GM21447 (cell line): Measurements from ENCODE around the gene ACTN1.
"Not testable (repeated sequence)": the region's sequence is repeated elsewhere in the genome, so short reads cannot be mapped to it uniquely, and the experiment has no call there.

Experiments used
- ATAC-seq: cut with Tn5 transposase; IDR thresholded peaks from one replicate; pipeline ENCODE4 v1.9.1; 2021; ENCODE audit not compliant: unreplicated experiment

The ACTN1 gene

DNA sequence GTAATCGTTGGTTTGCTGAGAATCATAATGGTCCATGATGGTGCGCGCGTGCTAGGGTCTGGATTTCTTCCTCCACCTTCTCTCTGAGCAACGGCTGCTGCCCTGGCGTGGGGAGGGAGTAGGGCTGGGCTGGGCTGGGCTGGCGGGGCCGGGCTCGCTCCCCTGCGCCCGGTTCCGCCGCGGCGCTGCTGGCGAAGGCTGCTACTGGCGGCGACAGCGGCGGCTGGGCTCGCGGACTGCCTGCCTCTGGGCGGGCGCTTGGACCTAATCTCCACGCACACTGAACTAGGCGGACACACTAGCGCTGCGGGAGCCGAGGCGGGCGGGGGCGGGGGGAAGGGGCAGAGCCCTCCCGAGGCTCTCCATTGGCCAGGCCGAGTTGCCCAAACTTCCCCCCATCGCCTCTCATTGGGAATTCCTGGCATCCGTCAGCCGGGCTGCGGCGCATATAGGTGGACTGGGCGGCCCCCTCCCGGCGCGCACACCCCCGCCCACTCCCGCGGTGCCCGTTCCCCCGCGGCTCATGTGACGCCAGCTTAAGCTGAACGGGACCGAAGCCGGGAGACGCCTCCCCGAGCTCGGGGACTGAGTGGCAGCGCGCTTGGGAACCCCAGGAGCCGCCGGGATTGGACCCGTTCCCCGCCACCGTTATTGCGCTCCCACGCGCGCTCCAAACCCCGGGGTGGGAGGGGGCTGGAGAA, at the start of gene ACTN1:
Gene ACTN1 (minus strand): TSS at position 282 of the 701 bp plus-strand sequence. CDS start 246 bp downstream, at position 36.
- no peak for ATAC-seq

DNA sequence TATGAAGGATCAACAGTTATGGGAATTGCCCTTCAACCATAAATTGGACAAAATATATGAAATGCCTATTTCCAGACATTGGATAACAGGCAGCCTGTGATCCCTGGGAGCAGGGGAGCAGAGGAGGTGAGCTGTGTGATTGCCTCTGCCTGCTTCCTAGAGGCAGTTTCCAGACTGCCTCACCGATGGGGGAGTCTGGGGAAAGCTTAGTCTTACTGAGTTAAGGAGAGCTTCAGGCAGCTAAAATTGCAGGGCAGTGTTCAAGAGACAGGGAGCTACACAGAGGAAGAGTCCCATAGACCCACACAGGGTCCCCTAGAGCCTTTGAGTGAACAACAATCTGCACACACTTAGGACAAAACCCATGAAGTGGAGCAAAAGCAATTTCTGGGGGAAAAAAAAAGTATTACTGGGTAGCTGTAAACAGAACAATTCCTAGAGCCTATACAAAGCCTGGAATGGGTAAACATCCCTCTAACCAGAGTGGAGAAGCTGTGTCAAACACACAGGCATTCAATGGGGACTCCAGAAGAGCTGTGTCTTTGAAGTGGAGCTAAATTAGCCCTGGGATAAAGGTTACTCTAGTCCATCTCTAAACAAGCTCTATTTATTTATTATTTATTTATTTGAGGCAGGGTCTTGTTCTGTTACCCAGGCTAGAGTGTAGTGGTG, 48.3 kb upstream of the ACTN1 start:
- ATAC-seq, result no peak

GRCh38 chr14:69023035-69023434, 43.9 kb upstream of the ACTN1 start:
- ATAC-seq, result no peak

GRCh38 chr14:69022093-69022492, 43.0 kb upstream of the ACTN1 start:
- not testable (repeated sequence) for ATAC-seq

DNA sequence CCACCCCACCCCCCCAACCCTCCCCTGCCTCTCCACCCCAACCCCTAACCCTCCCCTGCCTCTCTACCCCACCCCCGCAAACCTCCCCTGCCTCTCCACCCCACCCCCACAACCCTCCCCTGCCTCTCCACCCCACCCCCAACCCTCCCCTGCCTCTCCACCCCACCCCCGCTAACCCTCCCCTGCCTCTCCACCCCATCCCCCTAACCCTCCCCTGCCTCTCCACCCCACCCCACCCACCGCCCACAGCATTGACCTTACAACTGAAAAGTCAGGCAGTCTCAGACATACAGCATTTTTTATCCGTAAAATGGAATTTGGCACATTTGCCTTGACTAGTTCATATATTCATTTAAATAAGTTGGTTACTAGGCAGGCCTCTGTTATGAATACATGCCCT, 38.6 kb upstream of the ACTN1 start:
- no peak for ATAC-seq

- no peak for ATAC-seq
Measured at GRCh38 chr14:69014829-69015259, 35.7 kb upstream of the ACTN1 start.

DNA sequence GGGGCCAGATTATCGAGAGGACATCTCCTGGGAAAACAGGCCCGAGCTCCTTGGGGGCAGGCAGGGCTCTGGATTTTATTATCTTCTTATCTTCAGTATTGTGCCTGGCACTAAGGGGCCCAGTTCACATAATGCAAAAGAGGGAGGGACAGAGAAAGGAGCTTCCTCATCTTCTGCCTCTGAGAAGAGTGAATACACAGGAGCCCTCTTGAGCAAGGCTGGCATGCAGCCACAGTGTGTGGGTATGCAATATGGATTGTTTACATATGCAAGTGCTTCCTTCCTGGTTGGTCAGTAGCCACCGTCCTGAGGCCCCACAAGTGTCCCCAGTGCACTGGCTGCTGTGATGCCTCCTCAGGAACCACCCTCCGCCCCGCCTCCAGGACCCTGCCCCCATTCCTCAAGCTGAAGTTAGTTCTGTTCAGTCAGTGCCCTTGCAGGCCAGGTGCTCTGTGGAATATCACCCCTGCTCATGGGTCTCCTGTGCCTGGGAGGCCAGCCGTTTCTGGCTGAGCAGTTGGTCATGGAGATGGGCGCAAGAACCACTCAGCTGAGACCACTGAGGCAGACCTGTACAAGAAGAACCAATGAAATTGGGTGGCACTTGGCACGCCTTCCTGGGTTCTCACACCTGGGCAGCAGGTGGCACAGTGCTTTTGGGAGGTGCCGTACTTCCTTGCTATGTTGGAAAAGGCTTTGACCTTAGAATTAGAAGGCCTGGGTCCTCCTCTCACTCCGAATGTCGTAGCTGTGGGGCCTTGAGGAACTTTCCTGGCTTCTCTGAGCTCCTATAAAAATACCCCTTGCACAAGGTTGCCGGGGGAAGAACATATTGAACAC, 35.1 kb upstream of the ACTN1 start:
- ATAC-seq, result no peak

GRCh38 chr14:69012256-69012953, 33.3 kb upstream of the ACTN1 start:
- ATAC-seq, result no peak

DNA sequence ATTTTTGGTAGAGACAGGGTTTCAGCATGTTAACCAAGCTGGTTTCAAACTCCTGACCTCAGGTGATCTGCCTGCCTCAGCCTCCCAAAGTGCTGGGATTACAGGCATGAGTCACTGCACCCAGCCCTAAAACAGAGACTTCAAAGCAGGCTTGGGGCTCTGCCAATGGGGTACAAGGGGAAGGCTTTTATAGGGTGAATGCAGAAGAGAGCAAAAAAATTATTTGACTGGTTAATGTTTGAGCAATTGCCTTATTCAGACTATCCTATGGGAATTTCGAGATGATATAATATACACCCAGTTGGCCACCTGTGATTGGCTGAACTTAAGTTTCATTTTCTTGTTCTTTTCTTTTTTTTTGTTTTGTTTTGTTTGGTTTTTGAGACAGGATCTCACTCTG, 31.5 kb upstream of the ACTN1 start:
- ATAC-seq, result no peak

DNA sequence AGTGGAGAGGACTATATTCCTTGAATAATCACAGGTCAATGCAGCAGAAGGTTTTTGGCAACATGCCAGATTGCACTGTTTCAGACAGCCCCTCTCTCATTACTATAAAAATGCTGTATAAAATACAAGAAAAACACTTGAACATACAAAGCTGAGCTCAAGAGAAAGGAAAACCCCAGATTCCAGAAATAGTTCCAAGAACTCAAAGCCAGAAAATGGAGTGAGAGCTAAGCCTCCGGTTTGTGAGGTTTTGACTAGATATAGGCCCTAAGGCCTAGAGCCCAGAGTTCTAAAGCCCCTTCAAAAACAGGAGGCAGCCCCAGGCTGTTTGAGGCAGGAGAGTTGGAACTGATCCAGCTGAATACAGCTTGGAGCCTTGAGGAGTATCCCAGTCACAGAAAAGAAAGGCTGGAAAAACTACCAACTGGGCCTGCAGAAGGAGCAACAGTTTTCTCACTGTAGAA, 29.4 kb upstream of the ACTN1 start:
- ATAC-seq, result no peak

GRCh38 chr14:69006346-69006745, 27.2 kb upstream of the ACTN1 start:
- no peak for ATAC-seq

GRCh38 chr14:69005432-69006148, 26.5 kb upstream of the ACTN1 start:
- ATAC-seq, result no peak

- no peak for ATAC-seq
Measured at GRCh38 chr14:69004731-69005431, 25.8 kb upstream of the ACTN1 start.

DNA sequence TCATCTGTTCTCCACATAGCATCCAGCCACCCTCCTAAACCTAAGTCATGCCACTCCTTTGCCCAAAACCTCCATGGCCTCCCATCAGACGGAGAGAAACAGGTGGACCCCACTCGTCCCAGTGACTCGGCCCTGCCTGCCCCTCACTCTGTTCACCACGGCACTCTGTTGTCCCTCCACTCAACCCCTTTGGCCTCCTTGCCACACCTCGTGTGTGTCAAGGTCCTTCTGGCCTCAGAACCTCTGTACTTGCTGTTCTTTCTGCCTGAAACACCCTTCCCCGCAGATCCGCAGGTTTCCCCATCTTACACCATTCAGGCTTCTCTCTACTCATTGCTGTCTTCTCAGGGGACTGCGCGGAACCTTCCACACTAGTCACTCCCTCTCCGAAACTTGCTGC, 24.5 kb upstream of the ACTN1 start:
- no peak for ATAC-seq

- ATAC-seq, result no peak
Measured at GRCh38 chr14:69002069-69002468, 23.0 kb upstream of the ACTN1 start.

DNA sequence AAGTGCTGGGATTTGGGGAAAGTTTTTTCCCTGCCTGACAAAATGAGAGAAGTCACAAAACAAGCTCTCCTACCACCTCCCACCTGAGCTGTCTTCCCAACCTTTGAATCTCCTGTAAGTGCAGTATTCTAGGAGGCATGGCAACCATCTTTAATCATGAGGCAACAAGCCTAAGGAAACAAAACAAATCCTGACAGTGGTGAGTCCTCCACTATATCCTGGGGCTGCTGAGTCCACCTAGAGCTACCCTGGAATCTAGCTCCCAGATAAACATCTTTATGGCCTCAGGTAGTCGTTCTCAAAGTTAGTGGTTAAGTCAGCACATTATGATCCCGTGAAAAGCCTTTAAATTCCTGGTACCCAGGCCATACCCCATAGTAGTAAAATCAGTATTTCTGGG, 22.3 kb upstream of the ACTN1 start:
- ATAC-seq, result no peak

- ATAC-seq, result no peak
Measured at GRCh38 chr14:68998062-68998461, 19.0 kb upstream of the ACTN1 start.

DNA sequence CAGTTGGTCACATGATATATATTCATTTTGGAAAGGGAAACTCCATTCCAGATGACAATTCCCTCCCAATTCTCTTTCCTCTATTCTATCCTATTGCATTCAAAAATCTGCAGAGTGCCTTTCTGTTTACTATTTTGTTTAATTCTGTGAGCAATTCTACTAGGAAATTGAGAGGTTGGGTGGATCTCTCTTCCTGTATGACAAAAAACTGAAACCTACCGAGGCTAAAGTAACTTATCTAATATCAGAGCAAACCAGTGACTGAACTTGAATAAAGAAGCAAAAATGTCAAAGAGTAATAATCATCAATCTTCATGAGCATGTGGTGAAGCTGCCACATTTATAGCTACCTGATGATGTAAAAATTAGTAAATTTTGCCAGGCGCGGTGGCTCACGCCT, 16.6 kb upstream of the ACTN1 start:
- no peak for ATAC-seq

DNA sequence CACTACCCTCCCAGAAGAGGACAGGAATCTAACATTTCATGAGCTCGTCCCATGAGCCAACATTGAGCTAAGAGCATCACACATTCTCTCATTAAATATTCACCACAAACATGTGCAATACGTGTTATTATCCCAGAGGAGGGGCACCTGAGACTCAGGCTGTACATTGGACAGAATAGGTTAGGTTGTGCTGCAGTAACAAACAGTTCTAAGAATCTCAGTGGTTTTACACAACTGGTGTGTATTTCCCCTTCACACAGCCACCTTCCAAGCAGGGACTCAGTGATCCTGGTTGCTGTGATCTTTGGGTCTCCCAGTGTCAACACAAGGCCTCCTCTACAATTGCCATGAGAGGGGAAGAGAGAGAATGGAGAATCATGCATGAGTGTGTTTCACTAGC, 15.0 kb upstream of the ACTN1 start:
- no peak for ATAC-seq

- no peak for ATAC-seq
Measured at GRCh38 chr14:68987653-68988036, 8.5 kb upstream of the ACTN1 start.
